PC-3 (cell line): ENCODE data around the gene ZNF333. TPM values are rescaled to one million over a fixed set of nuclear protein-coding genes. Genes with fewer than 3 reads are reported as not detected.

ENCODE experiments used
- ATAC-seq: fragments of 200-7000 bp; cut with Tn5 transposase; 2 replicates; pipeline ENCODE4 v1.9.1; 2020; ENCODE audit warnings: mild to moderate bottlenecking, moderate library complexity
- BruUV-seq: library from RNA; stranded (reverse); fragments of 400-500 nt; replicated peaks from 2 replicates; lab custom pipeline; 2021; lab: Mats Ljungman, UMichigan
- CTCF ChIA-PET: fragments of 300-600 bp; sonication (Branson Sonifier 250); formaldehyde crosslinking; loops from one replicate; lab custom pipeline; 2022; ENCODE audit warnings: antibody characterized with exemption; lab: Charles Lee
- POLR2A ChIA-PET: fragments of 300-600 bp; sonication (Branson Sonifier 250); formaldehyde crosslinking; loops from one replicate; lab custom pipeline; 2022; ENCODE audit warnings: antibody characterized with exemption; ENCODE audit not compliant: unreplicated experiment; lab: Charles Lee
- DNase-seq: peaks from one replicate; pipeline ENCODE4 v3.0.0-alpha.2; 2015
- H2AFZ ChIP-seq: fragments of 300-600 bp; sonication (generic); 2 replicates; pipeline ENCODE4 v1.6.0; 2016; ENCODE audit warnings: antibody characterized with exemption, low read length
- H3F3A ChIP-seq: fragments of 300-600 bp; sonication (generic); one replicate; pipeline ENCODE4 v1.6.0; 2017; ENCODE audit warnings: antibody characterized with exemption, low read length, control low read depth, mild to moderate bottlenecking; ENCODE audit not compliant: unreplicated experiment
- H3K27ac ChIP-seq: fragments of 300-600 bp; sonication (generic); 2 replicates; pipeline ENCODE4 v1.5.1; 2016; ENCODE audit warnings: mild to moderate bottlenecking, low read length
- H3K27me3 ChIP-seq: fragments of 300-600 bp; sonication (generic); 2 replicates; pipeline ENCODE4 v1.6.1; 2016; ENCODE audit warnings: low read length, mixed read lengths
- H3K36me3 ChIP-seq: fragments of 300-600 bp; sonication (generic); 2 replicates; pipeline ENCODE4 v1.6.1; 2016; ENCODE audit warnings: low read depth, mixed run types, low read length, mixed read lengths
- H3K4me1 ChIP-seq: fragments of 300-600 bp; sonication (generic); 2 replicates; pipeline ENCODE4 v1.5.1; 2016; ENCODE audit warnings: low read length; ENCODE audit not compliant: insufficient read depth
- H3K4me2 ChIP-seq: fragments of 300-600 bp; sonication (generic); 2 replicates; pipeline ENCODE4 v1.6.0; 2016; ENCODE audit warnings: low read length
- H3K4me3 ChIP-seq: fragments of 300-600 bp; sonication (generic); 2 replicates; pipeline ENCODE4 v1.5.1; 2016; ENCODE audit warnings: mild to moderate bottlenecking, low read length, mixed read lengths
- H3K79me2 ChIP-seq: fragments of 300-600 bp; sonication (generic); 2 replicates; pipeline ENCODE4 v1.6.1; 2017; ENCODE audit warnings: low read length, mixed read lengths
- H3K9ac ChIP-seq: fragments of 300-600 bp; sonication (generic); 2 replicates; pipeline ENCODE4 v1.6.0; 2016; ENCODE audit warnings: mild to moderate bottlenecking, low read length
- H3K9me2 ChIP-seq: fragments of 300-600 bp; sonication (generic); replicated peaks from 2 replicates; pipeline ENCODE4 v1.6.1; 2016; ENCODE audit warnings: mixed run types, low read length, mixed read lengths
- H3K9me3 ChIP-seq: fragments of 300-600 bp; sonication (generic); 2 replicates; pipeline ENCODE4 v1.6.1; 2016; ENCODE audit warnings: low read length, mixed read lengths
- H4K20me1 ChIP-seq: fragments of 300-600 bp; sonication (generic); 2 replicates; pipeline ENCODE4 v1.6.1; 2016; ENCODE audit warnings: low read length, mixed read lengths
- EZH2 ChIP-seq: fragments of 300-600 bp; sonication (generic); IDR thresholded peaks from one replicate; pipeline ENCODE4 v1.6.1; 2017; ENCODE audit warnings: antibody characterized with exemption, mild to moderate bottlenecking, low read length; ENCODE audit not compliant: unreplicated experiment
- EZH2phosphoT487 ChIP-seq: fragments of 300-600 bp; sonication (generic); IDR thresholded peaks from 2 replicates; pipeline ENCODE4 v1.6.1; 2018; ENCODE audit warnings: mild to moderate bottlenecking, antibody characterized with exemption, low read length, borderline replicate concordance
- intact Hi-C: fragments of 100-400 bp; cut with micrococcal nuclease; formaldehyde crosslinking; loops from 2 replicates; pipeline ENCODE4 v1.9.0; 2023
- total RNA-seq: library from RNA; depleted of rRNA; stranded (reverse); fragments of >200 nt; gene quantifications from 2 replicates; pipeline ENCODE4 v1.2.3, GENCODE V29; 2014
- TF ChIP-seq, protein P1 (sequence below): fragments of 300-600 bp; sonication (generic); conservative IDR thresholded peaks from 2 replicates; pipeline ENCODE4 v1.5.1; 2017; ENCODE audit warnings: antibody characterized with exemption, low read depth, mild to moderate bottlenecking, low read length

The ZNF333 gene
- total RNA-seq, 1 experiment from 2014 or later = 6.2 TPM

- Histone ChIP-seq H2AFZ (no peak overlapping the region), H3K9ac (no peak overlapping the region), H3K9me2 (no peaks in the 10 kb centered on the region), H3K79me2 (no peaks in the 10 kb centered on the region), H3K27ac (no peak overlapping the region), H3K36me3 (peaks cover 39% of the 10 kb centered on the region), H3K4me2 (no peak overlapping the region), H3K9me3 (peaks cover 39% of the 10 kb centered on the region), H3K27me3 (no peaks in the 10 kb centered on the region), H3F3A (no peaks in the 10 kb centered on the region), H3K4me3 (no peak overlapping the region), H3K4me1 (no peaks in the 10 kb centered on the region), H4K20me1 (no peaks in the 10 kb centered on the region)
- TF ChIP-seq EZH2 (no peak), EZH2phosphoT487 (no peak)
- TF ChIP-seq, protein P1, sequence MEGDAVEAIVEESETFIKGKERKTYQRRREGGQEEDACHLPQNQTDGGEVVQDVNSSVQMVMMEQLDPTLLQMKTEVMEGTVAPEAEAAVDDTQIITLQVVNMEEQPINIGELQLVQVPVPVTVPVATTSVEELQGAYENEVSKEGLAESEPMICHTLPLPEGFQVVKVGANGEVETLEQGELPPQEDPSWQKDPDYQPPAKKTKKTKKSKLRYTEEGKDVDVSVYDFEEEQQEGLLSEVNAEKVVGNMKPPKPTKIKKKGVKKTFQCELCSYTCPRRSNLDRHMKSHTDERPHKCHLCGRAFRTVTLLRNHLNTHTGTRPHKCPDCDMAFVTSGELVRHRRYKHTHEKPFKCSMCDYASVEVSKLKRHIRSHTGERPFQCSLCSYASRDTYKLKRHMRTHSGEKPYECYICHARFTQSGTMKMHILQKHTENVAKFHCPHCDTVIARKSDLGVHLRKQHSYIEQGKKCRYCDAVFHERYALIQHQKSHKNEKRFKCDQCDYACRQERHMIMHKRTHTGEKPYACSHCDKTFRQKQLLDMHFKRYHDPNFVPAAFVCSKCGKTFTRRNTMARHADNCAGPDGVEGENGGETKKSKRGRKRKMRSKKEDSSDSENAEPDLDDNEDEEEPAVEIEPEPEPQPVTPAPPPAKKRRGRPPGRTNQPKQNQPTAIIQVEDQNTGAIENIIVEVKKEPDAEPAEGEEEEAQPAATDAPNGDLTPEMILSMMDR = no peak
- intact Hi-C loops = no loop called here
- ATAC-seq (no peak), DNase-seq (no peak)
- no TSS peak for BruUV-seq
- CTCF ChIA-PET = no interaction called here
- POLR2A ChIA-PET = no interaction called here
Measured at GRCh38 chr19:14718522-14719116, 28.8 kb downstream of the ZNF333 start.

- Histone ChIP-seq H3K4me1 (no peaks in the 10 kb centered on the region), H3K27me3 (no peaks in the 10 kb centered on the region), H3K9me3 (peaks cover 39% of the 10 kb centered on the region), H3F3A (no peaks in the 10 kb centered on the region), H3K36me3 (peaks cover 39% of the 10 kb centered on the region), H3K9ac (no peak overlapping the region), H2AFZ (no peak overlapping the region), H3K4me2 (no peak overlapping the region), H3K27ac (no peak overlapping the region), H4K20me1 (no peaks in the 10 kb centered on the region), H3K79me2 (no peaks in the 10 kb centered on the region), H3K4me3 (no peak overlapping the region), H3K9me2 (no peaks in the 10 kb centered on the region)
- ChIA-PET POLR2A (no interaction called here), CTCF (no interaction called here)
- TF ChIP-seq, protein P1 = no peak
- no peak for TF ChIP-seq EZH2
- no peak for TF ChIP-seq EZH2phosphoT487
- no peak for ATAC-seq
- BruUV-seq = no TSS peak
- intact Hi-C loops = no loop called here
- no peak for DNase-seq
Measured at GRCh38 chr19:14719162-14719561, 29.3 kb downstream of the ZNF333 start.

GRCh38 chr19:14722127-14722526, 32.3 kb downstream of the ZNF333 start:
- ATAC-seq (no peak), DNase-seq (no peak)
- no peak overlapping the region for H2AFZ ChIP-seq
- ChIA-PET POLR2A (no interaction called here), CTCF (no interaction called here)
- no peaks in the 10 kb centered on the region for H3K4me1 ChIP-seq
- TF ChIP-seq, protein P1 = no peak
- TF ChIP-seq EZH2 (no peak), EZH2phosphoT487 (no peak)
- H3K9ac ChIP-seq = no peak overlapping the region
- H3K4me2 ChIP-seq = no peak overlapping the region
- BruUV-seq = no TSS peak
- H3K4me3 ChIP-seq = no peak overlapping the region
- no peak overlapping the region for H3K27ac ChIP-seq
- H3K9me2 ChIP-seq = no peaks in the 10 kb centered on the region
- H3K27me3 ChIP-seq = no peaks in the 10 kb centered on the region
- intact Hi-C loops = no loop called here
- H3K36me3 ChIP-seq = peaks cover 28% of the 10 kb centered on the region
- no peaks in the 10 kb centered on the region for H3K79me2 ChIP-seq
- peaks cover 34% of the 10 kb centered on the region for H3K9me3 ChIP-seq
- H3F3A ChIP-seq = no peaks in the 10 kb centered on the region
- H4K20me1 ChIP-seq = no peaks in the 10 kb centered on the region
